IMR-90 (cell line): ENCODE results near the gene ZNF282.

ENCODE experiments used
- CEBPB ChIP-seq: IDR thresholded peaks from 2 replicates; pipeline ENCODE4 v1.6.1; 2012; ENCODE audit warnings: low read depth, low read length, improper control_type of control experiment
- CTCF ChIP-seq: conservative IDR thresholded peaks from 2 replicates; pipeline ENCODE4 v1.5.1; 2012; ENCODE audit warnings: mild to moderate bottlenecking, low read depth, low read length, improper control_type of control experiment
- MAFK ChIP-seq: IDR thresholded peaks from 2 replicates; pipeline ENCODE4 v1.6.1; 2012; ENCODE audit warnings: low read depth, low read length, improper control_type of control experiment
- POLR2A ChIP-seq: IDR thresholded peaks from 2 replicates; pipeline ENCODE4 v1.6.1; 2012; ENCODE audit warnings: mild to moderate bottlenecking, low read depth, low read length
- RAD21 ChIP-seq: IDR thresholded peaks from 2 replicates; pipeline ENCODE4 v1.6.1; 2012; ENCODE audit warnings: low read length, improper control_type of control experiment
- RCOR1 ChIP-seq: IDR thresholded peaks from 2 replicates; pipeline ENCODE4 v1.6.1; 2012; ENCODE audit warnings: mild to moderate bottlenecking, low read length, improper control_type of control experiment; ENCODE audit not compliant: insufficient replicate concordance

GRCh38 chr7:149197675-149198074, 2.3 kb downstream of the ZNF282 start:
- no peak for TF ChIP-seq CTCF
- no peak for TF ChIP-seq CEBPB
- no peak for TF ChIP-seq MAFK
- TF ChIP-seq RCOR1 = no peak
- no peak for TF ChIP-seq POLR2A
- no peak for TF ChIP-seq RAD21
